ENCODE results near the gene ANGPTL8. TPM values are rescaled to one million over a fixed set of nuclear protein-coding genes. Genes with fewer than 3 reads are reported as not detected.

The ANGPTL8 gene
- total RNA-seq, 1 donor from 2014 or later: not detected

GRCh38 chr19:11247934-11248333 lies 8.5 kb downstream of the ANGPTL8 start:
- DNase-seq (ENCODE audit: low read depth): no peak
- H3K27me3 ChIP-seq (ENCODE audit: control insufficient read depth, insufficient read depth, low read length): no peaks in the 10 kb centered on the region
- no peak for TF ChIP-seq CTCF (IDR thresholded peaks at IDR 0.05; ENCODE audit: insufficient read depth, low read length, poor library complexity, severe bottlenecking)
- H3K4me3 ChIP-seq (ENCODE audit: low read depth, low read length): no peak overlapping the region
- peaks cover 1% of the 10 kb centered on the region for H3K36me3 ChIP-seq (ENCODE audit: control insufficient read depth, insufficient read depth, low read length)

- peaks cover 1% of the 10 kb centered on the region for H3K36me3 ChIP-seq (ENCODE audit: control insufficient read depth, insufficient read depth, low read length)
These were observed 9.4 kb downstream of the ANGPTL8 start for GRCh38 chr19:11248852-11249251.

GRCh38 chr19:11251217-11251616 lies 11.8 kb downstream of the ANGPTL8 start:
- Histone ChIP-seq H3K36me3 (ENCODE audit: control insufficient read depth, insufficient read depth, low read length) (no peaks in the 10 kb centered on the region), H3K4me3 (ENCODE audit: low read depth, low read length) (no peak overlapping the region), H3K27me3 (ENCODE audit: control insufficient read depth, insufficient read depth, low read length) (no peaks in the 10 kb centered on the region)
- no peak for TF ChIP-seq CTCF (IDR thresholded peaks at IDR 0.05; ENCODE audit: insufficient read depth, low read length, poor library complexity, severe bottlenecking)
- DNase-seq (ENCODE audit: low read depth): no peak

More at GRCh38 chr19:11248852-11249251, 9.4 kb downstream of the ANGPTL8 start:
- no peak overlapping the region for H3K4me3 ChIP-seq (ENCODE audit: low read depth, low read length)
- no peaks in the 10 kb centered on the region for H3K27me3 ChIP-seq (ENCODE audit: control insufficient read depth, insufficient read depth, low read length)
- no peak for TF ChIP-seq CTCF (IDR thresholded peaks at IDR 0.05; ENCODE audit: insufficient read depth, low read length, poor library complexity, severe bottlenecking)
- no peak for DNase-seq (ENCODE audit: low read depth)

GRCh38 chr19:11251650-11252314 lies 12.4 kb downstream of the ANGPTL8 start:
- TF ChIP-seq CTCF (IDR thresholded peaks at IDR 0.05; ENCODE audit: insufficient read depth, low read length, poor library complexity, severe bottlenecking): no peak

GRCh38 chr19:11252665-11253355 lies 13.4 kb downstream of the ANGPTL8 start:
- no peak for TF ChIP-seq CTCF (IDR thresholded peaks at IDR 0.05; ENCODE audit: insufficient read depth, low read length, poor library complexity, severe bottlenecking)
- H3K36me3 ChIP-seq (ENCODE audit: control insufficient read depth, insufficient read depth, low read length): no peaks in the 10 kb centered on the region
- no peak overlapping the region for H3K4me3 ChIP-seq (ENCODE audit: low read depth, low read length)
- DNase-seq (ENCODE audit: low read depth): no peak
- H3K27me3 ChIP-seq (ENCODE audit: control insufficient read depth, insufficient read depth, low read length): no peaks in the 10 kb centered on the region

More at GRCh38 chr19:11251650-11252314, 12.4 kb downstream of the ANGPTL8 start:
- Histone ChIP-seq H3K27me3 (ENCODE audit: control insufficient read depth, insufficient read depth, low read length) (no peaks in the 10 kb centered on the region), H3K36me3 (ENCODE audit: control insufficient read depth, insufficient read depth, low read length) (no peaks in the 10 kb centered on the region), H3K4me3 (ENCODE audit: low read depth, low read length) (no peak overlapping the region)
- DNase-seq (ENCODE audit: low read depth): no peak

Data from kidney epithelial cell (primary cell).